Trophoblast cell (in vitro differentiated cells and primary cell): ENCODE measurements around the gene ATF7IP.

Source experiments
- DNase-seq, 2 donors: peaks; one replicate each; pipeline ENCODE4 v3.0.0-alpha.2; 2016
- H2AFZ ChIP-seq: 2 replicates; pipeline ENCODE4 v1.6.1; 2013; ENCODE audit warnings: low read length, moderate library complexity, mild to moderate bottlenecking; ENCODE audit not compliant: insufficient read depth, poor library complexity
- H2AK5ac ChIP-seq: 2 replicates; pipeline ENCODE4 v1.6.1; 2013; ENCODE audit warnings: mild to moderate bottlenecking, low read length
- H2BK120ac ChIP-seq: 2 replicates; pipeline ENCODE4 v1.6.1; 2013; ENCODE audit warnings: low read length, mild to moderate bottlenecking, moderate library complexity; ENCODE audit not compliant: insufficient read depth, poor library complexity
- H2BK12ac ChIP-seq: 2 replicates; pipeline ENCODE4 v1.6.1; 2013; ENCODE audit warnings: mild to moderate bottlenecking, low read length, moderate library complexity
- H2BK5ac ChIP-seq: 2 replicates; pipeline ENCODE4 v1.6.1; 2013; ENCODE audit warnings: low read length, low read depth, moderate library complexity, mild to moderate bottlenecking; ENCODE audit not compliant: poor library complexity
- H3K14ac ChIP-seq: 2 replicates; pipeline ENCODE4 v1.6.1; 2013; ENCODE audit warnings: mild to moderate bottlenecking, low read length
- H3K18ac ChIP-seq: 2 replicates; pipeline ENCODE4 v1.6.1; 2013; ENCODE audit warnings: mild to moderate bottlenecking, low read length
- H3K23ac ChIP-seq: 2 replicates; pipeline ENCODE4 v1.6.1; 2013; ENCODE audit warnings: low read length
- H3K27ac ChIP-seq: 2 replicates; pipeline ENCODE4 v1.5.1; 2013; ENCODE audit warnings: low read depth, mild to moderate bottlenecking, inconsistent platforms, low read length, moderate library complexity
- H3K27me3 ChIP-seq: 2 replicates; pipeline ENCODE4 v1.6.1; 2013; ENCODE audit warnings: inconsistent platforms, mild to moderate bottlenecking, low read length, moderate library complexity; ENCODE audit not compliant: insufficient read depth
- H3K36me3 ChIP-seq, 2 experiments: 1 replicate in 1 of 2; 2 replicates in 1 of 2; pipeline ENCODE4 v1.6.1; 2013; ENCODE audit warnings: low read length in 2 of 2, mild to moderate bottlenecking in 2 of 2, moderate library complexity in 1 of 2; ENCODE audit not compliant: insufficient read depth in 2 of 2, control insufficient read depth in 1 of 2
- H3K4ac ChIP-seq: 2 replicates; pipeline ENCODE4 v1.6.1; 2013; ENCODE audit warnings: low read depth, mild to moderate bottlenecking, low read length, moderate library complexity
- H3K4me1 ChIP-seq, 2 experiments: 1 replicate in 1 of 2; 2 replicates in 1 of 2; pipeline ENCODE4 v1.6.1; 2013; ENCODE audit warnings: low read length in 2 of 2, mild to moderate bottlenecking in 2 of 2, moderate library complexity in 1 of 2; ENCODE audit not compliant: insufficient read depth in 2 of 2, control insufficient read depth in 1 of 2
- H3K4me2 ChIP-seq: 2 replicates; pipeline ENCODE4 v1.6.1; 2013; ENCODE audit warnings: inconsistent platforms, mild to moderate bottlenecking, low read length, moderate library complexity
- H3K4me3 ChIP-seq: 2 replicates; pipeline ENCODE4 v1.5.1; 2013; ENCODE audit warnings: mild to moderate bottlenecking, low read depth, low read length, inconsistent platforms
- H3K79me1 ChIP-seq: one replicate; pipeline ENCODE4 v1.6.1; 2013; ENCODE audit warnings: low read length
- H3K79me2 ChIP-seq: 2 replicates; pipeline ENCODE4 v1.6.1; 2013; ENCODE audit warnings: low read length, mild to moderate bottlenecking; ENCODE audit not compliant: control insufficient read depth, insufficient read depth, poor library complexity
- H3K9ac ChIP-seq: 2 replicates; pipeline ENCODE4 v1.6.1; 2013; ENCODE audit warnings: mild to moderate bottlenecking, low read length
- H3K9me3 ChIP-seq: 2 replicates; pipeline ENCODE4 v1.6.1; 2013; ENCODE audit warnings: low read depth, mild to moderate bottlenecking, control low read depth, inconsistent platforms, low read length; ENCODE audit not compliant: insufficient read depth
- H4K12ac ChIP-seq: 2 replicates; pipeline ENCODE4 v1.6.1; 2013; ENCODE audit warnings: low read depth, mild to moderate bottlenecking, low read length, moderate library complexity
- H4K8ac ChIP-seq: 2 replicates; pipeline ENCODE4 v1.6.1; 2013; ENCODE audit warnings: low read depth, mild to moderate bottlenecking, low read length, moderate library complexity
- H4K91ac ChIP-seq: one replicate; pipeline ENCODE4 v1.6.1; 2013; ENCODE audit warnings: low read depth, mild to moderate bottlenecking, low read length, moderate library complexity
- WGBS: extraction: QIAGEN DNeasy Blood & Tissue Kit; methylation state at CpG from one replicate; pipeline ENCODE4 v1.1.7; 2013; ENCODE audit warnings: missing lambda C conversion rate; ENCODE audit not compliant: insufficient read length, insufficient coverage; ENCODE audit errors: extremely low coverage; 5-methylcytosine and 5-hydroxymethylcytosine counted together

ATF7IP gene

DNA sequence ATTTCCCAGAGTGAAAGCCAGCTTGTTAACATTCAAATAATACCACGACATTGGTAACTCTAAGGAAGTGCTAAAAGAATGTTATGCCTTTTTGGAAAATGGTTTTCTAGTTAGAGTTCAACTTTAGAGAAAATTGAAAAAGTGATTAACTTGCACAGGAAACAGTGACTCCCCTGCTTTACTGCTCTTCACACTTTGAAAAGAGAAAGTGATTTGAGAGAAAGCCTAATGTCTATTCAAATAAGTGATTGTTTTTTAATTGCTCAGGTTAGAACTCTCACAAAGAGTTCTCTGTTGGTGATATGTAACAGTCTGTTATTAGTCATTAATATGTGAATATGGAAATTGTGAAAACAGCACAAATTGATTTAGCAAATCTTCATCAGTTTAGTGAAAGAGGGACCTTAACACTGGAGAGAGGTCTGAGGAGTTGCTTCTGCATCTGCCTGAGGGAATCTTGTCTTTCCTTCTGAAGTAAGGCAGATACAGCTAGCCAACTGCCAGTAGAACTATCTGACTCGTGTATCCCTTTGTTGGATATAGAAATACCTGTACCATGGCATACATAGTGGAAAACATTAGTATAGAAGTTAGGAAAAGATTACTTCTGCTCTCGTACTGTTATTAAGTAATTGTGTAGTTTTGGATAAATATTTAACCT lies 25.5 kb downstream of the ATF7IP start:
- H4K91ac ChIP-seq = no peak overlapping the region
- peaks cover 0 to 1% of the 10 kb centered on the region in 2 experiments for H3K36me3 ChIP-seq
- DNase-seq = no peak
- H2BK120ac ChIP-seq = no peak overlapping the region
- no peak overlapping the region for H2BK12ac ChIP-seq
- H4K12ac ChIP-seq = no peak overlapping the region
- H3K4me2 ChIP-seq = no peak overlapping the region
- H2AFZ ChIP-seq = no peak overlapping the region
- no peak overlapping the region for H4K8ac ChIP-seq
- no peak overlapping the region for H3K18ac ChIP-seq
- no peak overlapping the region for H3K14ac ChIP-seq
- H3K79me1 ChIP-seq = peaks cover 5% of the 10 kb centered on the region
- H3K9ac ChIP-seq = no peak overlapping the region
- H3K27ac ChIP-seq = peak overlapping the region; percentile 54
- peaks cover 8% of the 10 kb centered on the region for H3K79me2 ChIP-seq
- WGBS = no CpG with 5 or more reads among the region's 3 CpGs
- H3K23ac ChIP-seq = no peak overlapping the region
- no peaks in the 10 kb centered on the region for H3K4me1 ChIP-seq
- no peak overlapping the region for H2AK5ac ChIP-seq
- H3K27me3 ChIP-seq = no peaks in the 10 kb centered on the region
- H3K4ac ChIP-seq = no peak overlapping the region
- no peak overlapping the region for H3K4me3 ChIP-seq
- no peaks in the 10 kb centered on the region for H3K9me3 ChIP-seq
- H2BK5ac ChIP-seq = no peak overlapping the region

DNA sequence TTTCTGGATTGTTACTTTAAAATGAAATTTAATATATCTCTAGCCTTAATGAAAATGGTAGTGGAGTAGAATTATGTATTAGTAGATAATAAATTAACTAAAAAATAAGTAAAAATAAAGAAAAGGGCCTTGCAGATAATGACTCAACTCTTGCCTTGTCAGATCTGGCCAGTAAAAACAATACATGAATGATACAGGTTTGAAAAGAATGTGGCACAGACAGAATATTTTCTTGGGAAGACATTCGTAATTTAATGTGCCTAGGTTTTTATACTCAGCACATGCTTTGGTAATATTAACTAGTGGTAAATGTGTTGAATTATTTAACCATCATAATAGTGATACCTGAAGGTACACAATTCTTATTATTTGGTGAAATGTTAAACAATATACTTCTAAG lies 28.3 kb downstream of the ATF7IP start:
- H2AFZ ChIP-seq = no peak overlapping the region
- no peaks in the 10 kb centered on the region for H3K27me3 ChIP-seq
- H3K9ac ChIP-seq = no peak overlapping the region
- H3K4me2 ChIP-seq = no peak overlapping the region
- no peak overlapping the region for H3K4ac ChIP-seq
- H3K4me1 ChIP-seq = no peaks in the 10 kb centered on the region
- H3K4me3 ChIP-seq = no peak overlapping the region
- no peak overlapping the region for H3K18ac ChIP-seq
- no peak overlapping the region for H4K8ac ChIP-seq
- H2BK120ac ChIP-seq = no peak overlapping the region
- peaks cover 6% of the 10 kb centered on the region for H3K79me1 ChIP-seq
- H3K27ac ChIP-seq = no peak overlapping the region
- H3K79me2 ChIP-seq = peaks cover under 1% of the 10 kb centered on the region
- peaks cover 0 to 1% of the 10 kb centered on the region in 2 experiments for H3K36me3 ChIP-seq
- no peak overlapping the region for H2BK12ac ChIP-seq
- no CpG with 5 or more reads among the region's 1 CpG for WGBS
- no peak overlapping the region for H2BK5ac ChIP-seq
- H4K12ac ChIP-seq = no peak overlapping the region
- no peak overlapping the region for H3K23ac ChIP-seq
- H2AK5ac ChIP-seq = no peak overlapping the region
- no peak overlapping the region for H3K14ac ChIP-seq
- no peaks in the 10 kb centered on the region for H3K9me3 ChIP-seq
- no peak for DNase-seq
- no peak overlapping the region for H4K91ac ChIP-seq

DNA sequence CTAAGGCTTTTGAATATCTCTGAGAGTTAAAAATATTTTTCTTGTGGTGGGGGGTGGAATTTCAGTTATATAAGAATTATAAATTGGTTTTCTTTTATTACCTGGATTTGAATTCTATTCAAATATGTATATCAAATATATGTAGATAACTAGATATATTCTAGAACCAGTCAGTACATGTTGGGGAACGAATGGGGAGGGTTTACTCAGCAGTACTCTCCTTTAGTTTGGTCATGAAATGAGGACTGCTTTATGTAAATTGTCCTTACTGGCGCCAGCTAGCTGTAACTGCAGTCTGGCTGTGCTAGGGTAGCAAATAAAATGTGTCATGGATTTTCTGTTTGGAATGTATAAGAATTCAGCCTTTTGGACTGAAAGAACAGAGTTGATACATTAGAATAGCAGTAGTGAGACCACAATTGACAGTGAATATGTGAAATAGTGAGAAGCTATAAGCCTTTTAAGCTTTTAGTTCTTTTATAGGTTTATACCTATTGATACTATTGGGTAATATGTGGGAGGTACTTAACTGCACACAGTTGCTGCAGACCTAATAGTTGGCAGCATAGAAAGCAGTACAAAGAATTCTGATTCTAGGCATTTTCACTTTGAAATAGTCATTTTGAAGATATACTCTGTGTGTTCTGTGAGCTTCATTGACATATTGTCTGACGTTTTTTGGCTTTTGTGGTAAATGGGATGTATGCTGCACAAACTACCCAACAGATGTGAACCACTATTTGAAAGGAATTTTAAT lies 29.0 kb downstream of the ATF7IP start:
- Histone ChIP-seq H3K27ac (peak overlapping the region; percentile 93), H2AK5ac (no peak overlapping the region), H2BK12ac (no peak overlapping the region), H2BK5ac (no peak overlapping the region), H3K9ac (no peak overlapping the region), H3K27me3 (no peaks in the 10 kb centered on the region), H3K23ac (no peak overlapping the region), H3K4me3 (no peak overlapping the region), H2BK120ac (no peak overlapping the region), H3K18ac (no peak overlapping the region), H3K14ac (no peak overlapping the region), H3K4ac (no peak overlapping the region), H4K91ac (no peak overlapping the region), H3K79me1 (peaks cover 6% of the 10 kb centered on the region), H3K9me3 (no peaks in the 10 kb centered on the region), H3K4me2 (peak overlapping the region; percentile 47), H4K12ac (no peak overlapping the region), H2AFZ (no peak overlapping the region), H3K79me2 (no peaks in the 10 kb centered on the region), H3K4me1 (no peaks in the 10 kb centered on the region), H4K8ac (no peak overlapping the region), H3K36me3 (peaks cover 0 to 1% of the 10 kb centered on the region in 2 experiments)
- no CpG with 5 or more reads among the region's 3 CpGs for WGBS
- peak; percentile 3 to 71 for DNase-seq

DNA sequence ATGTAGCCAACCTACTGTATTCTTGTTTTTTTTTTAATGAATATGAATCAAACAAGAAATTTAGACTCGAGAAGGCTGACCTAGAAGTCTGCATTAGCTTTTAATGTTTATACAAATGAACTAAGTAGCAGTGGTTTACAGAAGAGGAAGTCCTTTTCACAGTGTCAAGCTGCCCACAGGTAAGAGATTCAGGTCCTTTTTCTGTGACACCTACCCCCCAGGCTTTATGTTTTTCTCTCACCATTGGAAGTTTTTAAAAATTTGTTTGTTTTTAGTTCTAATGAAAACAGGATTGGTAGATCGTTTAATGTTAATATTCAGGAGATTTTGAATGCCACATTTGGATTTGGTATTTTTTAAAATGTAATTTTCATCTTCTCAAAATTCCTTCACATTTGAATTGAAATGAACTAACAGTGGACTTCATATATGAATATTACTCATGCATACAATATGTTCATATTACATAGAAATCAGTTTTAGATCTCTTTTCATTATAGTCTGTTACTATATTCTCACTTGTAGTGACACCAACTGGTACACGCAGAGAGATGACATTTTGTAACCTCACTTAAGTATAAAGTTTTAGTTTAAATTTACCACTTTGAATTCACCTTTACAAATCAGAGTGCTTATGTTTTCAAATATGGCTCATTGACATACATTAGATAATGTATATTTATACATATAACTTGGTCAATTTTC lies 29.7 kb downstream of the ATF7IP start:
- H2BK12ac ChIP-seq = no peak overlapping the region
- H3K9me3 ChIP-seq = no peaks in the 10 kb centered on the region
- no peak overlapping the region for H4K8ac ChIP-seq
- peaks cover 0 to 2% of the 10 kb centered on the region in 2 experiments for H3K4me1 ChIP-seq
- H2BK120ac ChIP-seq = no peak overlapping the region
- WGBS = no CpG with 5 or more reads among the region's 3 CpGs
- H3K36me3 ChIP-seq = peaks cover 0 to 1% of the 10 kb centered on the region in 2 experiments
- peak overlapping the region; percentile 93 for H3K27ac ChIP-seq
- no peak overlapping the region for H2AFZ ChIP-seq
- H3K4ac ChIP-seq = no peak overlapping the region
- no peak for DNase-seq
- no peak overlapping the region for H4K12ac ChIP-seq
- no peak overlapping the region for H3K18ac ChIP-seq
- H3K9ac ChIP-seq = no peak overlapping the region
- peak overlapping the region; percentile 47 for H3K4me2 ChIP-seq
- H3K4me3 ChIP-seq = no peak overlapping the region
- peaks cover 2% of the 10 kb centered on the region for H3K79me2 ChIP-seq
- no peak overlapping the region for H3K23ac ChIP-seq
- no peak overlapping the region for H4K91ac ChIP-seq
- H2AK5ac ChIP-seq = no peak overlapping the region
- no peak overlapping the region for H3K14ac ChIP-seq
- H2BK5ac ChIP-seq = no peak overlapping the region
- H3K27me3 ChIP-seq = no peaks in the 10 kb centered on the region
- H3K79me1 ChIP-seq = peaks cover 6% of the 10 kb centered on the region
